GM23338 (cell line): ENCODE results near the gene PSMA2.

ENCODE experiments used
- CREB1 ChIP-seq: fragments of 250-450 bp; sonication (Bioruptor Pico); IDR thresholded peaks from 2 replicates; pipeline ENCODE4 v1.5.0; 2020; ENCODE audit warnings: low read depth, mild to moderate bottlenecking, moderate library complexity
- CTCF ChIP-seq, 2 experiments: fragments of 200-600 bp in 1 of 2; sonication (generic) in 1 of 2; conservative IDR thresholded peaks; 2 replicates each; pipeline versions ENCODE4 v1.5.1 to v1.6.1; 2016 to 2017; ENCODE audit warnings: antibody characterized with exemption in 2 of 2, low read depth in 2 of 2, mild to moderate bottlenecking in 2 of 2, moderate library complexity in 1 of 2
- ETS1 ChIP-seq: IDR thresholded peaks from 2 replicates; pipeline ENCODE4 v1.6.1; 2016; ENCODE audit warnings: antibody characterized with exemption
- EZH2 ChIP-seq: fragments of 200-600 bp; sonication (generic); IDR thresholded peaks from one replicate; pipeline ENCODE4 v1.8.0; 2017; ENCODE audit warnings: antibody characterized with exemption, mild to moderate bottlenecking, low read depth; ENCODE audit not compliant: unreplicated experiment
- EZH2phosphoT487 ChIP-seq: fragments of 200-600 bp; sonication (generic); IDR thresholded peaks from one replicate; pipeline ENCODE4 v1.8.1; 2018; ENCODE audit warnings: antibody characterized with exemption; ENCODE audit not compliant: unreplicated experiment
- JUNB ChIP-seq: IDR thresholded peaks from one replicate; pipeline ENCODE4 v1.6.1; 2016; ENCODE audit warnings: antibody characterized with exemption; ENCODE audit not compliant: unreplicated experiment
- NANOG ChIP-seq: IDR thresholded peaks from 2 replicates; pipeline ENCODE4 v1.6.1; 2016; ENCODE audit warnings: antibody characterized with exemption, borderline replicate concordance
- POLR2AphosphoS5 ChIP-seq: IDR thresholded peaks from 2 replicates; pipeline ENCODE4 v1.6.1; 2016; ENCODE audit warnings: antibody characterized with exemption, low read depth
- REST ChIP-seq: IDR thresholded peaks from one replicate; pipeline ENCODE4 v1.6.1; 2018; ENCODE audit warnings: antibody characterized with exemption; ENCODE audit not compliant: unreplicated experiment
- STAT1 ChIP-seq: IDR thresholded peaks from one replicate; pipeline ENCODE4 v1.6.1; 2016; ENCODE audit warnings: antibody characterized with exemption; ENCODE audit not compliant: unreplicated experiment
- ZNF331 ChIP-seq: fragments of 250-450 bp; sonication (Bioruptor Pico); IDR thresholded peaks from 2 replicates; pipeline ENCODE4 v1.5.0; 2020; ENCODE audit warnings: low read depth, mild to moderate bottlenecking, moderate library complexity
- ZNF462 ChIP-seq: fragments of 250-450 bp; sonication (Bioruptor Pico); IDR thresholded peaks from 2 replicates; pipeline ENCODE4 v1.5.0; 2020; ENCODE audit warnings: mild to moderate bottlenecking, moderate library complexity

GRCh38 chr7:42914421-42915045 lies 17.4 kb downstream of the PSMA2 start:
- TF ChIP-seq CTCF (conservative IDR thresholded peaks at IDR 0.05; ENCODE audit: low read depth in 2 of 2) (no peak), ETS1 (no peak), POLR2AphosphoS5 (no peak), EZH2 (no peak), EZH2phosphoT487 (no peak), CREB1 (no peak), ZNF462 (CRISPR knock-in tag) (no peak), REST (no peak), JUNB (no peak), STAT1 (no peak), ZNF331 (no peak), NANOG (no peak)
